Measurements from ENCODE around the gene ZNF883.

Gene ZNF883

DNA sequence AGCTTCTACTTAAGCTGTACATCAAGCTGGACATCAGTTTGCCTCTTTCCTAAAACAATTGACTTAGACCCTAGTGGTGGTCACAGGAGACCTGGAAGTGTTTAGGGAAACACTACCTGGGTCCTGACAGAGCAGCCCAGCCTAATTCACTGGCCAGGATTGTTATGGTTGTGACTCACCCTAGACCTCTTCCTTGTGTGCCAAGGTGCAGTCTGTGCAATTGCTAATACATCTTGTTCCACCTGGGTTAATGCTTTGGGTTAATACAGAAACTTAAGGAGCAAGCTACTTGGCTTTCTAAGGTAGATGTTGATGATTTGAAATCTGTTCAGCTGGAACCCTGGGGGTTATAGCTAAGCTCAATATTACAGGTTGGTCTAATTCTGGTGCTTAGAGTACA is 72.6 kb downstream of the ZNF883 start:
- Histone ChIP-seq H3K79me1 (ENCODE audit: low read length) (no peaks in the 10 kb centered on the region), H3K4me1 (ENCODE audit: control insufficient read depth in 1 of 2, insufficient read depth in 2 of 2, low read length in 2 of 2) (no peaks in the 10 kb centered on the region), H4K91ac (ENCODE audit: low read depth, low read length) (no peak overlapping the region), H4K12ac (ENCODE audit: low read depth, low read length) (no peak overlapping the region), H2AFZ (ENCODE audit: insufficient read depth, low read length, poor library complexity) (no peak overlapping the region), H3K4me3 (ENCODE audit: low read depth, low read length) (no peak overlapping the region), H3K27ac (ENCODE audit: low read depth, low read length) (no peak overlapping the region), H3K23ac (ENCODE audit: low read length) (no peak overlapping the region), H2BK12ac (ENCODE audit: low read length) (no peak overlapping the region), H3K18ac (ENCODE audit: low read length) (no peak overlapping the region), H3K27me3 (ENCODE audit: insufficient read depth, low read length) (no peaks in the 10 kb centered on the region), H3K4me2 (ENCODE audit: low read length) (no peak overlapping the region), H2AK5ac (ENCODE audit: low read length) (no peak overlapping the region), H3K79me2 (ENCODE audit: control insufficient read depth, insufficient read depth, low read length, poor library complexity) (no peaks in the 10 kb centered on the region), H3K9me3 (ENCODE audit: insufficient read depth, low read depth, low read length) (peaks cover 2% of the 10 kb centered on the region), H2BK5ac (ENCODE audit: low read depth, low read length, poor library complexity) (no peak overlapping the region), H3K4ac (ENCODE audit: low read depth, low read length) (no peak overlapping the region), H3K36me3 (ENCODE audit: control insufficient read depth in 1 of 2, insufficient read depth in 2 of 2, low read length in 2 of 2) (no peaks in the 10 kb centered on the region), H4K8ac (ENCODE audit: low read depth, low read length) (no peak overlapping the region), H2BK120ac (ENCODE audit: insufficient read depth, low read length, poor library complexity) (no peak overlapping the region), H3K14ac (ENCODE audit: low read length) (no peak overlapping the region), H3K9ac (ENCODE audit: low read length) (no peak overlapping the region)
- DNase-seq: no peak

DNA sequence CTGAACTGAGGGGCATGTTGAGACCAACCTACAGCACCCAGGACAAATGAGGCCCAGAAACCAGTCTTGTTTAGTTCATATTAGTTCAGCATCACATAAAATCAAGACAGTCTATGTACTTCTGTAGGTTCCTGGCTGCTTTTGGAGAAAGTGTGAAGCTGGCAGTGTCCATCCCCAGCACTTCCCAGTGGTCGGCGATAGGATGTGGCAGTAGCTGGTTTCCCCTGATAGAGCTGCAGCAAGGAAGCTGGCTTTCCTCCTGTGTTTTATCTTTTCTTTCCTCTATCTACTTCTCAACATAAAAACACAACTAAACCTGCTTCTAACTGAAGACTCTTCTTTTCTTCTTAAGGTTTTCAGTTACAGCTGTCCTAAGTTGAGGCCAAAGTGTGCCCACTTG is 78.3 kb downstream of the ZNF883 start:
- Histone ChIP-seq H2AFZ (ENCODE audit: insufficient read depth, low read length, poor library complexity) (no peak overlapping the region), H3K9ac (ENCODE audit: low read length) (no peak overlapping the region), H3K36me3 (ENCODE audit: control insufficient read depth in 1 of 2, insufficient read depth in 2 of 2, low read length in 2 of 2) (no peaks in the 10 kb centered on the region), H3K27me3 (ENCODE audit: insufficient read depth, low read length) (no peaks in the 10 kb centered on the region), H3K18ac (ENCODE audit: low read length) (no peak overlapping the region), H4K91ac (ENCODE audit: low read depth, low read length) (no peak overlapping the region), H3K14ac (ENCODE audit: low read length) (no peak overlapping the region), H2AK5ac (ENCODE audit: low read length) (no peak overlapping the region), H3K4me3 (ENCODE audit: low read depth, low read length) (no peak overlapping the region), H2BK5ac (ENCODE audit: low read depth, low read length, poor library complexity) (no peak overlapping the region), H3K4ac (ENCODE audit: low read depth, low read length) (no peak overlapping the region), H3K9me3 (ENCODE audit: insufficient read depth, low read depth, low read length) (peaks cover 1% of the 10 kb centered on the region), H3K23ac (ENCODE audit: low read length) (no peak overlapping the region), H3K79me1 (ENCODE audit: low read length) (no peaks in the 10 kb centered on the region), H3K4me2 (ENCODE audit: low read length) (no peak overlapping the region), H2BK120ac (ENCODE audit: insufficient read depth, low read length, poor library complexity) (no peak overlapping the region), H3K4me1 (ENCODE audit: control insufficient read depth in 1 of 2, insufficient read depth in 2 of 2, low read length in 2 of 2) (peaks cover 0 to 4% of the 10 kb centered on the region in 2 experiments), H3K27ac (ENCODE audit: low read depth, low read length) (no peak overlapping the region), H4K8ac (ENCODE audit: low read depth, low read length) (no peak overlapping the region), H4K12ac (ENCODE audit: low read depth, low read length) (no peak overlapping the region), H2BK12ac (ENCODE audit: low read length) (no peak overlapping the region), H3K79me2 (ENCODE audit: control insufficient read depth, insufficient read depth, low read length, poor library complexity) (peaks cover 2% of the 10 kb centered on the region)
- DNase-seq: no peak
- no CpG with 5 or more reads among the region's 2 CpGs for WGBS (ENCODE audit: extremely low coverage, insufficient coverage, insufficient read length)

DNA sequence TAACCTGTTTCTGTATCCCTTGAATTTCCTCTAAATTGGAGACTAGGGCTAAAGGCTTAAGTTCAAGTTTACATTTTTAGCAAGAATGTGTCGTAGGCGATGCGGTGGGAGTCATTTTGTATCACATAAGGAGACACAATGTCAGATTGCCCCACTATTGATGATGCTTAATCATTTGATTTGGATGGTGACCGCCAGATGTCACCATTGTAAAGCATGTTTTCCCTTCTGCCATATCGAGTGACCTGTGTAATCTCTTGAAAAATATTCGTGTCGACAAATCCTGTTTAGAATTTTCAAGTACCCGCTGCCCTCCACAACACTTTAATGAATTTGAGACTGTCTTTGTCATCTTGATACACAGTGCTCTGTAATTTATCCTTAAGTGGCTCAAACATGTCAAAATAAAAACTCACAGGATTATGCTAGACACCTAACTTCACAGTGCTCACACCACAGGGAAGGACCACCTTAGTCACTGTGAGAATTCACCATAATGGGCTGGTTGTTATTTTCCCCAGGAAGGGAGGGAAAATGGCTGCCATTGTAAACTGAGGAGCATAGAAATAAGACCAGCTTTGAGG is 86.8 kb downstream of the ZNF883 start:
- H3K27me3 ChIP-seq (ENCODE audit: insufficient read depth, low read length): no peaks in the 10 kb centered on the region
- H2AFZ ChIP-seq (ENCODE audit: insufficient read depth, low read length, poor library complexity): no peak overlapping the region
- H3K9ac ChIP-seq (ENCODE audit: low read length): no peak overlapping the region
- no peak overlapping the region for H3K4me3 ChIP-seq (ENCODE audit: low read depth, low read length)
- no peak overlapping the region for H4K12ac ChIP-seq (ENCODE audit: low read depth, low read length)
- no peak overlapping the region for H2BK12ac ChIP-seq (ENCODE audit: low read length)
- H3K4me2 ChIP-seq (ENCODE audit: low read length): no peak overlapping the region
- no peak overlapping the region for H3K4ac ChIP-seq (ENCODE audit: low read depth, low read length)
- H3K18ac ChIP-seq (ENCODE audit: low read length): no peak overlapping the region
- no CpG with 5 or more reads among the region's 8 CpGs for WGBS (ENCODE audit: extremely low coverage, insufficient coverage, insufficient read length)
- no peaks in the 10 kb centered on the region for H3K36me3 ChIP-seq (ENCODE audit: control insufficient read depth in 1 of 2, insufficient read depth in 2 of 2, low read length in 2 of 2)
- H4K91ac ChIP-seq (ENCODE audit: low read depth, low read length): no peak overlapping the region
- no peak overlapping the region for H4K8ac ChIP-seq (ENCODE audit: low read depth, low read length)
- no peak overlapping the region for H3K23ac ChIP-seq (ENCODE audit: low read length)
- H2BK5ac ChIP-seq (ENCODE audit: low read depth, low read length, poor library complexity): no peak overlapping the region
- H3K9me3 ChIP-seq (ENCODE audit: insufficient read depth, low read depth, low read length): peaks cover 1% of the 10 kb centered on the region
- no peak overlapping the region for H3K14ac ChIP-seq (ENCODE audit: low read length)
- peak in 1 of 2 donors; percentile 42 for DNase-seq
- H2BK120ac ChIP-seq (ENCODE audit: insufficient read depth, low read length, poor library complexity): no peak overlapping the region
- H3K79me2 ChIP-seq (ENCODE audit: control insufficient read depth, insufficient read depth, low read length, poor library complexity): peaks cover 2% of the 10 kb centered on the region
- H3K79me1 ChIP-seq (ENCODE audit: low read length): no peaks in the 10 kb centered on the region
- no peak overlapping the region for H3K27ac ChIP-seq (ENCODE audit: low read depth, low read length)
- no peak overlapping the region for H2AK5ac ChIP-seq (ENCODE audit: low read length)
- H3K4me1 ChIP-seq (ENCODE audit: control insufficient read depth in 1 of 2, insufficient read depth in 2 of 2, low read length in 2 of 2): peaks cover 0 to 4% of the 10 kb centered on the region in 2 experiments

DNA sequence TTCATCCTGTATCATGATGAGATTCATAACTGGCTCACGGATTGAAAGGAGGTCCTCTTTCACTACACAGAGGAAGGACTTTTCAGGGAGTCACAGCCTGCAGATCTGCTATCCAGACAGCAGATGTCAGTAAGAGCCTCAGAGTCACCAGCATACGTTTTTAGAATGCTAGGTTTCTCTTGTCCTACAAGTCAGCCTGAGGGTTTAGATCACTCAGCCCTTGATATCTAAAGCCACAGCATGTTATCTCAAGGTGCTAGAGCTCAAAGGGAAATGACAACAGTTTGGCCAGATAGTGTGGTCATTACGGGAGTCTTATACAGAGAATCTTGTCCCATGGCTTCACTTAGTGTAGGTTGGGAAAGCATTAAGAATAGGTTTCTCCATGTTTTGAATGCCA is 90.4 kb downstream of the ZNF883 start:
- H3K9ac ChIP-seq (ENCODE audit: low read length): no peak overlapping the region
- no peak overlapping the region for H3K23ac ChIP-seq (ENCODE audit: low read length)
- no peak overlapping the region for H2BK5ac ChIP-seq (ENCODE audit: low read depth, low read length, poor library complexity)
- H3K4me1 ChIP-seq (ENCODE audit: control insufficient read depth in 1 of 2, insufficient read depth in 2 of 2, low read length in 2 of 2): no peaks in the 10 kb centered on the region
- no peak overlapping the region for H2BK12ac ChIP-seq (ENCODE audit: low read length)
- no peak overlapping the region for H3K14ac ChIP-seq (ENCODE audit: low read length)
- no peak overlapping the region for H3K18ac ChIP-seq (ENCODE audit: low read length)
- no peaks in the 10 kb centered on the region for H3K79me2 ChIP-seq (ENCODE audit: control insufficient read depth, insufficient read depth, low read length, poor library complexity)
- H2BK120ac ChIP-seq (ENCODE audit: insufficient read depth, low read length, poor library complexity): no peak overlapping the region
- H3K4ac ChIP-seq (ENCODE audit: low read depth, low read length): no peak overlapping the region
- H3K4me3 ChIP-seq (ENCODE audit: low read depth, low read length): no peak overlapping the region
- H4K8ac ChIP-seq (ENCODE audit: low read depth, low read length): no peak overlapping the region
- WGBS (ENCODE audit: extremely low coverage, insufficient coverage, insufficient read length): no CpG with 5 or more reads among the region's 3 CpGs
- peak; percentile 43 to 69 for DNase-seq
- H3K36me3 ChIP-seq (ENCODE audit: control insufficient read depth in 1 of 2, insufficient read depth in 2 of 2, low read length in 2 of 2): no peaks in the 10 kb centered on the region
- H4K12ac ChIP-seq (ENCODE audit: low read depth, low read length): no peak overlapping the region
- H3K4me2 ChIP-seq (ENCODE audit: low read length): no peak overlapping the region
- H2AK5ac ChIP-seq (ENCODE audit: low read length): no peak overlapping the region
- H3K79me1 ChIP-seq (ENCODE audit: low read length): no peaks in the 10 kb centered on the region
- H3K27ac ChIP-seq (ENCODE audit: low read depth, low read length): no peak overlapping the region
- no peaks in the 10 kb centered on the region for H3K27me3 ChIP-seq (ENCODE audit: insufficient read depth, low read length)
- H3K9me3 ChIP-seq (ENCODE audit: insufficient read depth, low read depth, low read length): no peaks in the 10 kb centered on the region
- H4K91ac ChIP-seq (ENCODE audit: low read depth, low read length): no peak overlapping the region
- H2AFZ ChIP-seq (ENCODE audit: insufficient read depth, low read length, poor library complexity): no peak overlapping the region
